Stimulated activated CD4-positive, alpha-beta T cell treated with anti-CD3 and anti-CD28 coated beads, Interleukin-2, amount 100 ng/mL, for 48 hours (primary cell): ENCODE results near the gene VHLL.

Experiments
- DNase-seq, 2 donors: peaks; one replicate each; pipeline ENCODE4 v3.0.0-alpha.2; 2020

VHLL gene

GRCh38 chr1:156249593-156249992 lies 49.5 kb downstream of the VHLL start:
- DNase-seq = no peak
